ENCODE measurements around the gene TENT4B. TPM values are rescaled to one million over a fixed set of nuclear protein-coding genes. Genes with fewer than 3 reads are reported as not detected.

TENT4B gene
- total RNA-seq (10 to 100 TPM; 12.4 to 16.3 TPM), polyA plus RNA-seq (1 to 10 TPM; 4.3 to 4.4 TPM)
- long read RNA-seq, donor 1, result 0 reads
- long read RNA-seq, donor 2, result 0 reads
- long read RNA-seq, donor 3, result 0 reads
- long read RNA-seq, donor 4, result 0 reads
- long read RNA-seq, donor 5, result 0 reads

DNA sequence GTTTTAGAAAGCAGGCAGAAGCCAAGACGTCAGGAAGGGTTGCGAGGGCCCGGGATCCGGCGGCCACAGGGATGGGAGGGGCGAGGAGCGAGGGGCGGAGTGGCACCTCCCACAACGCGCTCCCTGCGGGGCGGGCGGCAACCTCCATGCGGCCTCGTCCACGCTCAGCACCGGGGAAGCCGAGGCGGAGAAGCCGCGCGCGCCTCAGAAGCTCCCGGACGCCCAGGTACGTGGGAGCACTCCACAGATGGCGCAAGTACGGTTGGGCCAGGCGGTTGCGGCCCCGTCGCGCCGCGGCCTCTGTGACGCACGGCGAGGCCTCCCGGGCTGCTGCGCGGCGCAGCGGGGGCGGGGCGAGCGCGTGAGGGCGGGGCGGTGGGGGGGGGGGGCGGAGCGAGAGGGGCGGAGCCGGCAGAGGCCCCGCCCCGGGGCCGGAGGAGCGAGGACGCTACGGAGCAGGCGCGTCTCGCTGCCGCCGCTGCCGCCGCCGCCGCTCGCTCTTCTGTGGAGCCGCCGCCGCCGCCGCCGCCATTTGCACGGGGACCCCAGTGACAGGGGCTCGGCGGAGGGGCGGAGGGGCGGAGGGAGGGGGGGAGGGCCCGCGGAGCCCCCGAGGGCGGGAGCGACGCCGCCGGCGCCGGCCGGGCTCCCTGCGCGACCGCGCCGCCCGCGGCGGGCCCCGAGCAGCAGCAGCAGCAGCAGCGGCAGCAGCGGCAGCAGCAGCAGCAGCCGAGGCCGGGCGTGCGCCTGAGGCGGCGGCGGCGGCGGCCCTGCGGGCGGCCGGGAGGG, at the start of gene TENT4B:
TENT4B (plus strand) TSS at position 500 of the 789 bp plus-strand sequence. CDS start 316 bp downstream, outside the sequence.
- Histone ChIP-seq H3K27ac (ENCODE audit: low read depth in 1 of 2, low read length in 1 of 2) (peak within 1 kb of the TSS; percentile 95 to 100), H3K27me3 (ENCODE audit: control insufficient read depth in 3 of 3, insufficient read depth in 3 of 3, low read length in 2 of 3) (no peaks in the 10 kb centered on the region), H3K9ac (ENCODE audit: insufficient read depth in 1 of 2, low read length in 2 of 2) (peak within 1 kb of the TSS; percentile 53 to 67), H3K4me1 (ENCODE audit: control insufficient read depth in 5 of 5, insufficient read depth in 5 of 5, low read length in 5 of 5) (peaks cover 3 to 20% (median 9%) of the 10 kb centered on the region in 5 donors), H3K36me3 (ENCODE audit: control insufficient read depth in 4 of 4, insufficient read depth in 4 of 4, low read length in 4 of 4) (no peaks in the 10 kb centered on the region), H3K9me3 (ENCODE audit: control insufficient read depth in 4 of 4, insufficient read depth in 3 of 4, low read length in 3 of 4) (no peaks in the 10 kb centered on the region), H3K4me3 (peak within 1 kb of the TSS; percentile 92)
- TF ChIP-seq, protein P1, sequence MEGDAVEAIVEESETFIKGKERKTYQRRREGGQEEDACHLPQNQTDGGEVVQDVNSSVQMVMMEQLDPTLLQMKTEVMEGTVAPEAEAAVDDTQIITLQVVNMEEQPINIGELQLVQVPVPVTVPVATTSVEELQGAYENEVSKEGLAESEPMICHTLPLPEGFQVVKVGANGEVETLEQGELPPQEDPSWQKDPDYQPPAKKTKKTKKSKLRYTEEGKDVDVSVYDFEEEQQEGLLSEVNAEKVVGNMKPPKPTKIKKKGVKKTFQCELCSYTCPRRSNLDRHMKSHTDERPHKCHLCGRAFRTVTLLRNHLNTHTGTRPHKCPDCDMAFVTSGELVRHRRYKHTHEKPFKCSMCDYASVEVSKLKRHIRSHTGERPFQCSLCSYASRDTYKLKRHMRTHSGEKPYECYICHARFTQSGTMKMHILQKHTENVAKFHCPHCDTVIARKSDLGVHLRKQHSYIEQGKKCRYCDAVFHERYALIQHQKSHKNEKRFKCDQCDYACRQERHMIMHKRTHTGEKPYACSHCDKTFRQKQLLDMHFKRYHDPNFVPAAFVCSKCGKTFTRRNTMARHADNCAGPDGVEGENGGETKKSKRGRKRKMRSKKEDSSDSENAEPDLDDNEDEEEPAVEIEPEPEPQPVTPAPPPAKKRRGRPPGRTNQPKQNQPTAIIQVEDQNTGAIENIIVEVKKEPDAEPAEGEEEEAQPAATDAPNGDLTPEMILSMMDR (IDR thresholded peaks at IDR 0.05; ENCODE audit: control extremely low read depth, extremely low read depth), result no peak
- peak; percentile 91 to 93 (median 92) for DNase-seq
- ATAC-seq (ENCODE audit: insufficient read depth, low FRiP score), result peak; percentile 94
- 0% methylated on average over 57 to 111 of the region's 114 CpGs for WGBS, 2 donors

- ATAC-seq (ENCODE audit: insufficient read depth, low FRiP score), result no peak
- TF ChIP-seq, protein P1 (IDR thresholded peaks at IDR 0.05; ENCODE audit: control extremely low read depth, extremely low read depth), result no peak
- H3K9me3 ChIP-seq (ENCODE audit: control insufficient read depth in 4 of 4, insufficient read depth in 3 of 4, low read length in 3 of 4), result no peaks in the 10 kb centered on the region
- no peaks in the 10 kb centered on the region for H3K4me1 ChIP-seq (ENCODE audit: control insufficient read depth in 5 of 5, insufficient read depth in 5 of 5, low read length in 5 of 5)
- no peak for DNase-seq
- H3K36me3 ChIP-seq (ENCODE audit: control insufficient read depth in 4 of 4, insufficient read depth in 4 of 4, low read length in 4 of 4), result peaks cover 16 to 38% (median 23%) of the 10 kb centered on the region in 4 donors
- no peak overlapping the region for H3K4me3 ChIP-seq
- H3K27ac ChIP-seq (ENCODE audit: low read depth in 1 of 2, low read length in 1 of 2), result no peak overlapping the region
- no peak overlapping the region for H3K9ac ChIP-seq (ENCODE audit: insufficient read depth in 1 of 2, low read length in 2 of 2)
- H3K27me3 ChIP-seq (ENCODE audit: control insufficient read depth in 3 of 3, insufficient read depth in 3 of 3, low read length in 2 of 3), result no peaks in the 10 kb centered on the region
- WGBS, 2 donors, result 70 to 86% methylated on average over 5 of the region's 5 CpGs
These were observed 49.3 kb upstream of the TENT4B start for GRCh38 chr16:50103764-50104163.

GRCh38 chr16:50114357-50115129, 38.6 kb upstream of the TENT4B start:
- H3K27ac ChIP-seq (ENCODE audit: low read depth in 1 of 2, low read length in 1 of 2), result no peak overlapping the region
- H3K27me3 ChIP-seq (ENCODE audit: control insufficient read depth in 3 of 3, insufficient read depth in 3 of 3, low read length in 2 of 3), result no peaks in the 10 kb centered on the region
- 82 to 86% methylated on average over 8 of the region's 8 CpGs for WGBS, 2 donors
- no peak overlapping the region for H3K9ac ChIP-seq (ENCODE audit: insufficient read depth in 1 of 2, low read length in 2 of 2)
- no peaks in the 10 kb centered on the region for H3K4me1 ChIP-seq (ENCODE audit: control insufficient read depth in 5 of 5, insufficient read depth in 5 of 5, low read length in 5 of 5)
- DNase-seq (no peak), ATAC-seq (ENCODE audit: insufficient read depth, low FRiP score) (no peak)
- no peak overlapping the region for H3K4me3 ChIP-seq
- TF ChIP-seq, protein P1 (IDR thresholded peaks at IDR 0.05; ENCODE audit: control extremely low read depth, extremely low read depth), result no peak
- no peaks in the 10 kb centered on the region for H3K9me3 ChIP-seq (ENCODE audit: control insufficient read depth in 4 of 4, insufficient read depth in 3 of 4, low read length in 3 of 4)
- no peaks in the 10 kb centered on the region for H3K36me3 ChIP-seq (ENCODE audit: control insufficient read depth in 4 of 4, insufficient read depth in 4 of 4, low read length in 4 of 4)

All from lung (tissue), 16 donors.